ENCODE measurements around the gene JAKMIP2. TPM values are rescaled to one million over a fixed set of nuclear protein-coding genes. Genes with fewer than 3 reads are reported as not detected.
"Not testable (repeated sequence)": the region's sequence is repeated elsewhere in the genome, so short reads cannot be mapped to it uniquely, and the experiment has no call there.

Gene JAKMIP2
- total RNA-seq, 1 donor from 2014 or later = 0.06 TPM

- no peak for DNase-seq (ENCODE audit: low spot score)
Observed at GRCh38 chr5:147750065-147750464, 32.5 kb downstream of the JAKMIP2 start.

DNA sequence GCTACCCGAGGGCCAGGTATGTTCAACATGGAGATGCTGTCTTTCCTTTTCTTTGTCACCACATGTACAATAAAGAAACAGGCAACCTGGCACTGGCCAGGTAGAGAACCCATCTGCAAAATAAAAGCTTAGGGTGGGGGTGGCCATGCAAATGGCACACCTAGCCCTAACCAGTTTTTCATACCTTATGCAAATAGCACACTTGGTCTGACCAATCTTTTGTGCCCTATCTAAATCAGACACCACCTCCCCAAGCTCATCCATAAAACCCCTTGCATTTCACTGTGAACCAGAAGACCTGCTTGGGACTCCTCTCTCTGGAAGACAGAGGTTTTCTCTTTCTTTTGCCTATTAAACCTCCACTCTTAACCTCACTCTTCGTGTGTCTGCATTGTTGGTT lies 33.9 kb downstream of the JAKMIP2 start:
- no peak for DNase-seq (ENCODE audit: low spot score)

DNA sequence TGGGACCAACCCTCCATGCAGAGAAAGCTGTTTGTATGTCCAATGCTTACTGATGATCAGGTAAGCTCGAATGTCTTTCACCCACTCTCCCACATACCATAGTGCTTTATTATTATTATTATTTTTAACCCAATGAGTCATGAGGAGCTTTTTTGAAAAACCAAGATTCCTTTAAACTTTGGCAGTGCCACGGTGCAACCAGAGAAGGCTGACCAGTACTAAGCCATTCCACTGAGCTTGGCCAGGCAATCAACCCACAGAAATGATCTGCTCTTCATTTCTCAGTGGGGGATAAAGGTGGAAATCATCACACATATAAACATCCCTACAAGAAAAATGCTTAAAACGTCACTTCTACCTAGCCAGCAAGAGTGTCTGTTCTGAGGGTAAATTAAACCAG lies 35.5 kb downstream of the JAKMIP2 start:
- DNase-seq (ENCODE audit: low spot score) = no peak

DNA sequence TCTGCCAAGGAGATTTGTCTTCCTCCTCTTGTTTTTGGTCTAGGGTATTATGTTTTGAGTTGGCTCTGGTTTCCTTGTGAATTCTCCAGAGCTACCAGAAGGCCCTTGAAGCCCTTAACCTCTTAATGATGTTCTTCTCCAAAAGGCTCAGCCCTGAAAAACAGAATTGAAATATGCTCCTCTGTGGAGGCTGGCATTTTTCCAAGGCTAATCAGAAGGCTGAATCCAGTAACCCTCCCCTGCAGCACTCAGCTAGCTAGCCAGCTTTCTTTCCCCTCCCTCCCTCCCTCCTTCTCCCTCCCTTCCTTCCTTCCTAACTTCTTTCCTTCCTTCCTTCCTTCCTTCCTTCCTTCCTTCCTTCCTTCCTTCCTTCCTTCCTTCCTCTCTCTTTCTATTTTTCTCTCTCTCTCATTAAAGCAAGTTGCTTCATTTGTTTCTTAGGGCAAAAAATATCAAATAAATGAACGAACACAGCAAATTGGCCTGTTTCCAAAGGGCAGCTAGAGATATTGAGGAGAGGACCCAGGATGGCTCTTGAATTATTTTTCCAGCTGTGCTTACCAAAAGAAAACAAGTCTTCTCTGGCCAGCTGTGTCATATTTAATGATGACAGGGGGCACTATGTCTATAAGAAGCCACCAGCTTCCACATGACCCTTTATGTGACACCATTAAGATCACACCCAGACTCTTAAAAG lies 38.7 kb downstream of the JAKMIP2 start:
- DNase-seq (ENCODE audit: low spot score) = no peak

DNA sequence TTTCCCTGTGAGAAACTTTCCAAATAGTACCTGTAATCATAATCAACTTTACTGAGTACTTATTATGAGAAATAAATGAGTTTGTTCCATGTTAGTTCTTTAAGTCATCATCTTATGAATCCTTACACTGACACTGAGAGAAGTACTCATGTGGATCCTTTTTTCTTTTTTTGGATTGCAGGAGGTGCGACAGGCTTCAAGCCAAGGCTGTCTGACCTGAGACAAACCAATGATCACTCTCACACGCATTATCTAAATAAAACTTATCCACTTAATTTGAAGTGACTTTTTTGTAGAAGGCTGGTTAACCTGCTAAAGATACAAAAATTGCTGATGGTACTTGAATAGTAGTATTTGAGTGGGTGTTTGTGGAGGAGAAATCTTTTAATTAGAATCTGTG lies 39.5 kb downstream of the JAKMIP2 start:
- DNase-seq (ENCODE audit: low spot score) = no peak

DNA sequence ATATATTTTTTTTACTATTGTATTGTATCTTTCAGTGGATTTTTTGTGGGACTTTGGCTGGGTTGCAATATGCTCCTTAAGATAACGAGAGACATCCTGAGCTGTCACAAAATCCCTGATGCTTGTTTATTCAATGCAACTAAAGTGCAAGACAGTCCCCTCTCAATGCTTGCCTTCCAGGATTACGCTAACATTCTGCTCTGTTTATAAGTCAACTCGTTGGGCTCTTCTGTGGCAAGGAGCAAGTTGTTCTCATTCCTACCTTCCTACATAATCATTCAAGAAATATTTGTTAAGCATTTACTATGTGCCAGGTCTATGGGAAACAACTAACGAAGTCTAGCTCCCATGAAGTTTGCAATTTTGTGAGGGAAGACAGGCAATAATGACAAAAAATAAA lies 40.4 kb downstream of the JAKMIP2 start:
- no peak for DNase-seq (ENCODE audit: low spot score)

DNA sequence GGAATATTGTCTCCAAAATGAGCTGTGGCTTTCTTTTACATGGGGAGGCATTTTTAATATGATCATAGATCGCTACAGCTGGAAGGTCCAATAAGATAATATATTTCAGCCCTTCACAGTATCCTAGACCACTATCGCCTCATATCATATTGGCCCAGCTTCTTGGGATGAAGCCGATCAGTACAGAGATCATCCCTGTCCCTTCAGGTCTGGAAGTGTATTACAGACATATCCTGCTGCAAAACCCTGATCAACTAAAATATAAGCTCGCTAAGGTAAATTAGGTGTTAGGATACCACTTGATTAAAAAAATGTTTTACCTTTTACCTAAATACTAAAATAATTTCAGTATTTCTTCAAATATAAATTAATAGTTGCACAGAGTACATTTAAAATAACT lies 41.7 kb downstream of the JAKMIP2 start:
- DNase-seq (ENCODE audit: low spot score) = no peak

DNA sequence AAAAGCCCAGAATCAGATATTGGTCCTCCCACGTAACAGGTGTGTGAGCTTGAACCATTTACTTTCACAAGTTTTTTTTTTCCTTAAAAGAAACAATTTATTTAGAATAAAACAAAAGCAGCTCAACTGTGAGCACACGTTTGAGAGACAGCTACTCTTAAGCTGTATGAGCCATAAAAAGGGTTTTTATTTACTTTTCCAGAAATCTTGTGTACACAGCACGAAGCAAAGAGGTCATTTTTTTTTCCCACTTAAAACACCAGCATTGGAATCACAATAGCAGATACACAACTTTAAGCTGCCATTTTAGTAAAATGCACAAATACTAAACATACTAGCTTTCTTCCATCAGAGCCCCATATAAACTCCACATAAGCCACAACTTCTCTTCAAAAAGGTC lies 44.6 kb downstream of the JAKMIP2 start:
- no peak for DNase-seq (ENCODE audit: low spot score)

- no peak for DNase-seq (ENCODE audit: low spot score)
Observed at GRCh38 chr5:147735621-147736125, 46.9 kb downstream of the JAKMIP2 start.

DNA sequence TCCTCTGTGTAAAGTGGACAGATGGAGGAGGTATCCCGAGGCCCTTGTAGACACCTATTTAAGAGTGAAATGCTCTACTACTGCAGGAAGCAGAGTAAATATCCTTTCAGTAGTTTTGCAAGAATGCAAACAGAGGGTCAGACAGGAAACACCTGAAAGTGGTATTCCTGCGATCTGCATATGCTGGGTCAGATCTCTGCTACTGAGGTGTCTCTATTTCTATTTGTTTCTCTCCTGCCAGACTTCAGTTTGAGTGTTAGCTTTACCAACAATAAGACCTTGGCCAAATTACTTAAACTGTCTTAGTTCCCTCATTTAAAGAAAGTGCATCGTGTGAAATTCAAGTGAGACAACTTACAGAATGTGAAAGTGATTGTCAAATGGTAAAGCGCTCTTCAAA lies 47.6 kb downstream of the JAKMIP2 start:
- no peak for DNase-seq (ENCODE audit: low spot score)

DNA sequence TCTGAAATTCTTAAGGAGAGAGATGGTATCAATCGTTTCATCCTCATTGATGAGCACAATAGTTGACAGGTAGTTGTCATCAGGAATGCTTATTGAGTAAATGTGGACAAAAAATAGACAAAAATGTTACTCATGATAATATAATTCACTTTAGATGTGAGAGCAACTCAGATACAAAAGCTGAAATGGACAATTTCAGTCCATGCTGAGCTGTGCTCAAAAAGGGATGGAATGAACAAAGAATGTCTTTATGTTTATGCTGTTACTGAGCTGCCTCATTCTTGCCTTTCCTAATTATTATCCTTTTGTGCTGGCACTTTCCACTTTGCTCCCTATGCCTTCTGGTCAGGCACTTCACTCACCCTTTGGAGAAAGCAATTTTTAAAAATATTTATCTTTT lies 49.5 kb downstream of the JAKMIP2 start:
- no peak for DNase-seq (ENCODE audit: low spot score)

GRCh38 chr5:147732291-147732883 lies 50.1 kb downstream of the JAKMIP2 start:
- no peak for DNase-seq (ENCODE audit: low spot score)

DNA sequence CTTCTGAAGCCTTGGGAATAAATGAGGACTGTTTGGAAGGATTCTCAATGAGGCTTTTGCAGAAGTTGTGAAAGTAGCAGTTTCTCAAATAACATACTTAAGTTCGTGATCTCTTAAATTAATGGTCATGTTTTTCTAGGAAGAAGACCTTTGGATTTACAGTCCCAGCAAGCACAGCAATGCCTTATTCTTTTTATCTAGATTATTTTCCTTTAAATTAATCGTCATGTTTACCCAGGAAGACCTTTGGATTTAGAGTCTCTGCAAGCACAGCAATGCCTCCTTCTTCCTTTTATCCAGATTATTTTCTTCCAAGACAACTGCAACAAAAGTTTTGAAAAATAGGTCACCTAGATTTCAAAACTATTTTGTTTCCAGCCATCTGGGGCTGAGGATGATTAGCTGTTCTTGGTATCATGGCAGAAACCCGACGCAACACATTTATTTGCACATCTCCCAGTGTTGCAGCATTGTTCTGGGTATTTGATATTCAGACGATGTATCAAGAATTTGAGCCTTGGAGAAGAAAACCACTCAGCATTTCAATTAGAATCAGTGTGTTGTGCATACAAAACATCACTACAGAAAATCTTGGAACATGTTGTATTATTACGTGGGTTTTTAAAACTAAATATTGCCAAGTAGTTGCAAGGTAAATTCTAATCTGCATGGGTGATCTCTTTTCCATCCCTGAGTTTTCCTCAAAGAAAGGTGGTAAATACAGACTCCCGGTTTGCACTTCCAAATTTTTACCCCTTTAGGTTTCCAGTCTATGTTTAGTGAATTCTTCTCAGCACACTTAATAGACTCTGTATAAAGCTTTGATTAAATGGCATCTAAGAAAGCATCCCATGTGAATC lies 50.9 kb downstream of the JAKMIP2 start:
- no peak for DNase-seq (ENCODE audit: low spot score)

GRCh38 chr5:147727200-147727599 lies 55.3 kb downstream of the JAKMIP2 start:
- DNase-seq (ENCODE audit: low spot score) = no peak

GRCh38 chr5:147721191-147721960 lies 61.2 kb downstream of the JAKMIP2 start:
- not testable (repeated sequence) for DNase-seq (ENCODE audit: low spot score)

DNA sequence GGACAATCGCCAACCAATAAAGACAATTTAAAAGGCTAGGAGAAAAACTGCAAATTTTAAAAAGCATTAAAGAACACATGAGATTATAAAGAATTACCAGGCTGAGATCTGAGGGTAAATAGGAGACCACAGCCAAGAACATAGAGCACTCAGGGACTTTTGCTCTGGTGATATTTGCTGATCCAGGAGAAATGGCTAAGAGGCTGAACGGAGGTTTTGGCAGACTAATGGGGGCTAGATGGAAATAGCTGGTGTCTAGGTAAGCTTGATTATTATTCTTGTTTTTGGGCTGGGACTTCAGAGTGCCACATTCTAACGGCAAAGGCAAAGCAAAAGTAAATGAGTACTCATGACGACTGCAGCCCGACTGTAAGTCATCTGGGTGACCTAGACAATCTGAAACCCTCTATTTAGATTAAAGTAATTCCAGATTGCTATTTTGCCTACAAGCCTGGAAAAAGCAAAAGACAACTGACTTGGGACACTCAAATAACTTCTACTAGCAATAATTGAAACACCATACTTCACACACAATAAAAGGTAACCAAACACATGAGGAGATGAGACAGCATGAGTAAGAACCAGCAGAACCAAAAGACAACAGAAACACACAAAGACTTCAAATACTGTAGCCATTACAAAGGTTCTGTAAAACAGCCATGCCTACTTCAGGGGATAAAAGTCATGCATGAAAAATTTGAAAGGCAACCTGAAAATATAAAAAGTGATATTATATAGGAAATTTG lies 68.8 kb downstream of the JAKMIP2 start:
- no peak for DNase-seq (ENCODE audit: low spot score)

- DNase-seq (ENCODE audit: low spot score) = no peak
Observed at GRCh38 chr5:147712598-147712997, 69.9 kb downstream of the JAKMIP2 start.

GRCh38 chr5:147712019-147712418 lies 70.5 kb downstream of the JAKMIP2 start:
- no peak for DNase-seq (ENCODE audit: low spot score)

- DNase-seq (ENCODE audit: low spot score) = no peak
Observed at GRCh38 chr5:147711019-147711418, 71.5 kb downstream of the JAKMIP2 start.

DNA sequence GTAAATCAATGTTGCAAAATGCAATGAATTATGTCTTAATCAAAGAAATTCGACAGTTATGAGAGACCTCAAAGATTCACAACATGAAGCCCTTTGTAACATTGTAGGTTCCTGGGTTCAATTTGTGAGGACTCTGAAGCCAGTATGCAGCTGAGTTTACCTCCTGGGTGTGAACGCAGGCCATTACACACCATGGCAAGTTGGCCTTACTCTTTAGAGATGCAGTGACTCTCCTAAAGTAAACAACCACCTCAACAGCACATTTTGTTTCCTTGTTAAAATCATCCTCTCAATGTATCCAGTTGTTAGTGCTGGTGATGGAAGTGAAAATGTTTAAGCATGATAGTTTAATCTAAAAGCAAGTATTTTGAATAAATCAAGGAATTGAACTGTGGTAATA lies 73.8 kb downstream of the JAKMIP2 start:
- DNase-seq (ENCODE audit: low spot score) = no peak

GRCh38 chr5:147704544-147704943 lies 78.0 kb downstream of the JAKMIP2 start:
- no peak for DNase-seq (ENCODE audit: low spot score)

All from mesenteric fat pad (tissue), 1 donor.